GM19468 (cell line): Measurements from ENCODE around the gene S100A14.

Experiments used
- ATAC-seq: cut with Tn5 transposase; IDR thresholded peaks from one replicate; pipeline ENCODE4 v1.9.1; 2021; ENCODE audit warnings: mild to moderate bottlenecking, moderate library complexity, moderate number of reproducible peaks; ENCODE audit not compliant: unreplicated experiment; ENCODE audit errors: extremely low read depth

S100A14 gene

GRCh38 chr1:153568367-153569099 lies 47.6 kb downstream of the S100A14 start:
- ATAC-seq = no peak

DNA sequence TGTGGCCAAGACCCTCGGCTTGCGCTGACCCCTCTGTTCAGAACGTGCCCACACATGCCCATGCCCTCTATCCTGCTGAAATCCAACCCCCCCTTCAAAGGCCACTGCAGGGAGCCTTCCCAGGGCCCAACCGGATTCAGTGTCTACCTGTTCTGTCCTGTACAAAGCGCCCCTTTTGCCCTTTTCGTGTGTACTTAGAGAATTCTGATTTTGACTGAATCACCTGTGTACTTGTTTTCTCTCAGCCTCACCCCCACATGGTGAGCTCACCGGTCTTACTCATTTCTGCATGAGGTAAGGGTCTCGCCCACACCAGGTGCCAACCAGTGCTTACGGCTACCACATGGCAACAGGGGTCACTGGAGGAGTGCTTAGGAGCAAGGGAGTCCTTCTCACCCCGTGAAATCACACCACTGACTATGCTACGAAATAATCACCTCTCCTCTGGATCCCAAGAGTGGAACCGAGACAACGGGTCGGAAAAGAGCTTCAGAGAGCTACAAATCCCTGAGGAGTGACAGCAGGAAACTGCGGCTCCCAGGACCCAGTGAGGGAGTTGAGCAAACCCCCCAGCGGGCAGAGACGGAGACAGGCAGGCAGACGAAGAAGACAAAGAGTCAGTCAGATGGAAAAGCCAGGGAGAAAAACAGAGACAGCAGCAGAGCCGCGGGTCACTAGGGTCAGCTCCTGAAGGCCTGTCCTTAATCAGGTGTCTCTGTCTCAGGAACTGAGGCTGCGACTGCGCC lies 48.3 kb downstream of the S100A14 start:
- ATAC-seq = no peak

DNA sequence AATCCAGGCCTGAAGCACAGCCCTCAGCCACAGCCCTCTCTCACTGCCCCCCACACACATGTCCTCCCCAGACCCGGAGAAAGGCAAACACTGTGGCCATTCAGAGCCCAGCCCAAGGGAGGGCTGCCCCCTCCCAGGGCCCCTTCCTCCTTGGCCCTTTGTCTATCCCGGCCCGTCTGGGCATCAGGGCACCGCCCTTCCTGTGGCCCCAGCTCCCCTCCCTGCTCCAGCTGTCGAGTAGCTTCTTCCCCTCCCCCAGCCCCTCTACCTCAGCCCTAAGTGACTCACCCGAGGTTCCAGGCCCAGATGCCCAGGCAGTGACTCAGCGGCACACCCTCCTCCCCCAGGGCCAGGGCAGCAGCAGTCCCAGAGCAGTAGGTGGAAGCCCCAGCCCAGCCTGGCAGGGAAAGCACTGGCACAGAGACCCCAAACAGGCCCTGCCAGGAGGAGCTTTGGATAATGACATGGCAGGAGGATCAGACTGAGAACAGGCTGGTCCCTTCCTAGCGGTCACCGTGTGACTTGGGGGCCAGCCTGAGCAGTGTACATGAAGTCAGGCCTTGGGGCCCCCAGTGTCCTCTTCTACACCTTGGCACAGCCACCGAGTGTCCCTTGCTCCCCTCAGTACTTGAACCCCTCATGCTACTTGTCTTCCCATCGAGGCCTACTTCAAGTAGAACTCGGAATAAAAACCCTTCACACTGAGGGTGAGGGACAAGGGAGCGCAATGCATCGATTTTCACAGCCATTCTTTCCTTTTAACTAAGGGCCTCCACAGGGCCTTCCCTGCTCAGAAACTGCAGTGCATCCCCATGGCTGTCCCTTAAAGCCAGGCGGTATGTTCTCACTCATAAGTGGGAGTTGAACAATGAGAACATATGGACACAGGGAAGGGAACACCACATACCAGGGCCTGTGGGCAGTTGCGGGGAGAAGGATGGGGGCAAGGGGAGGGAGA lies 49.4 kb downstream of the S100A14 start:
- no peak for ATAC-seq

- no peak for ATAC-seq
These were observed 50.4 kb downstream of the S100A14 start, which contains the start of gene S100A2 for GRCh38 chr1:153565529-153566374. Gene S100A2, minus strand, starts transcription at chr1:153565844. Its CDS starts 1,967 bp downstream, at chr1:153563877.
